GM13977 (cell line): ENCODE data around the gene POLR3G.

ENCODE experiments used
- DNase-seq: peaks from one replicate; pipeline ENCODE4 v3.0.0; 2012; ENCODE audit warnings: low spot score
- CTCF ChIP-seq: IDR thresholded peaks from 2 replicates; pipeline ENCODE4 v1.5.1; 2012; ENCODE audit warnings: mild to moderate bottlenecking, control low read depth; ENCODE audit not compliant: insufficient read depth; ENCODE audit errors: extremely low read depth, missing control alignments
- in situ Hi-C: fragments of 300-500 bp; cut with MboI; formaldehyde crosslinking; loops from one replicate; pipeline ENCODE4 v1.12.0; 2022; ENCODE audit warnings: low sequenced_read_pairs, low pct_unique_long_range_greater_than_20kb, mixed read lengths, inconsistent platforms; ENCODE audit not compliant: unreplicated experiment

POLR3G gene

GRCh38 chr5:90547072-90547536 lies 72.4 kb downstream of the POLR3G start:
- no peak for DNase-seq
- in situ Hi-C loops, result no loop called here

GRCh38 chr5:90548069-90548593 lies 73.5 kb downstream of the POLR3G start:
- in situ Hi-C loops, result no loop called here
- no peak for DNase-seq
- no peak for TF ChIP-seq CTCF

More at GRCh38 chr5:90547072-90547536, 72.4 kb downstream of the POLR3G start:
- no peak for TF ChIP-seq CTCF

GRCh38 chr5:90549223-90549622 lies 74.6 kb downstream of the POLR3G start:
- no peak for TF ChIP-seq CTCF
- in situ Hi-C loops, result no loop called here
- DNase-seq, result no peak

GRCh38 chr5:90549729-90550275 lies 75.1 kb downstream of the POLR3G start:
- no peak for TF ChIP-seq CTCF
- in situ Hi-C loops, result no loop called here
- no peak for DNase-seq

GRCh38 chr5:90550963-90551362 lies 76.3 kb downstream of the POLR3G start:
- in situ Hi-C loops, result no loop called here
- no peak for TF ChIP-seq CTCF
- DNase-seq, result no peak

- DNase-seq, result no peak
- no peak for TF ChIP-seq CTCF
- in situ Hi-C loops, result no loop called here
These were observed 76.7 kb downstream of the POLR3G start for GRCh38 chr5:90551376-90551775.
